AML-193 (cell line): ENCODE measurements around the gene C2orf42.
A peak's percentile ranks its signal among the peaks of the same experiment; 100 is the strongest.
"Not testable (repeated sequence)": the region's sequence is repeated elsewhere in the genome, so short reads cannot be mapped to it uniquely, and the experiment has no call there.

Experiments used
- DNase-seq, 2 experiments: peaks; one replicate each; lab custom pipeline; 2025; lab: John Stamatoyannopoulos, UW

C2orf42 gene

DNA sequence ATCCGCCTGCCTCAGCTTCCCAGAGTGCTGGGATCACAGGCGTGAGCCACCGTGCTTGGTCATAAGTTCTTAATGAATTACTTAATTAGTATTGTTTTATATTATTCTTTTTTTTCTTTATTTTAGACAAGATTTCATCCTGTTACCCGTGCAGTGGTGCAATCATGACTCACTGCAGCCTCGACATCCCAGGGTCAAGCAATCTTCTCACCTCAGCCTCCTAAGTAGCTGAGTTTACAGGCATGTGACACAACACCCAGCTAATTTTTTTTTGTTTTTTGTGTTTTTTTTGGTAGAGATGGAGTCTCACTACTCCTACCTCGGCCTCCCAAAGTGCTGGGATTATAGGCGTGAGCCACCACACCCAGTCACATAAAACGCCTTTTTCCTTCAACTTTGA, 17.3 kb downstream of the C2orf42 start:
- no peak for DNase-seq

- not testable (repeated sequence) for DNase-seq
Observed at GRCh38 chr2:70169654-70170245, 21.1 kb downstream of the C2orf42 start.

DNA sequence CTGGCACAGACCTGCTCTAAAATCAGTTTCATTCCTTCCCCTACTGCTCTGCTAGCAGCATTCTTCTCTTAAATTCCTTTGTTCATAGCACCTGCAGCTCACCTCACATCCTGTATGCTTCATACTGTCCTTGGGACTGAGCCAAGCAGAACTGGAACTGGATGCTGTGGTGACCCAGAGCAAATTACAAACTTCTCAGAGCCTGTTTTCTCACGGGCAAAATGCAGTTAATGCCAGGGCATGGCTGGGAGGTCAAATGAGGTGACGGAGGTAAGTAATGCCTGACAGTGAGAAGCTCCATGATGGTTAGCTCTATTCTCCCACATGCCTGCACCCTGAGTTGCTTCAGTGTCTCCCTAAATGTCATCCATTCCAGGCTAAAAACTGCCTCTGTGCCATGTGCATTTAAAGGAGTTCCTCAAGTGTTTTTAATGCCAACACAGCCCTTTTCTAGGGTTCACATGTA, 29.7 kb downstream of the C2orf42 start:
- no peak for DNase-seq

GRCh38 chr2:70160545-70160944, 30.3 kb downstream of the C2orf42 start:
- DNase-seq: no peak

GRCh38 chr2:70149130-70149686, 41.6 kb downstream of the C2orf42 start:
- DNase-seq: not testable (repeated sequence)

GRCh38 chr2:70148211-70148760, 42.5 kb downstream of the C2orf42 start:
- not testable (repeated sequence) for DNase-seq

DNA sequence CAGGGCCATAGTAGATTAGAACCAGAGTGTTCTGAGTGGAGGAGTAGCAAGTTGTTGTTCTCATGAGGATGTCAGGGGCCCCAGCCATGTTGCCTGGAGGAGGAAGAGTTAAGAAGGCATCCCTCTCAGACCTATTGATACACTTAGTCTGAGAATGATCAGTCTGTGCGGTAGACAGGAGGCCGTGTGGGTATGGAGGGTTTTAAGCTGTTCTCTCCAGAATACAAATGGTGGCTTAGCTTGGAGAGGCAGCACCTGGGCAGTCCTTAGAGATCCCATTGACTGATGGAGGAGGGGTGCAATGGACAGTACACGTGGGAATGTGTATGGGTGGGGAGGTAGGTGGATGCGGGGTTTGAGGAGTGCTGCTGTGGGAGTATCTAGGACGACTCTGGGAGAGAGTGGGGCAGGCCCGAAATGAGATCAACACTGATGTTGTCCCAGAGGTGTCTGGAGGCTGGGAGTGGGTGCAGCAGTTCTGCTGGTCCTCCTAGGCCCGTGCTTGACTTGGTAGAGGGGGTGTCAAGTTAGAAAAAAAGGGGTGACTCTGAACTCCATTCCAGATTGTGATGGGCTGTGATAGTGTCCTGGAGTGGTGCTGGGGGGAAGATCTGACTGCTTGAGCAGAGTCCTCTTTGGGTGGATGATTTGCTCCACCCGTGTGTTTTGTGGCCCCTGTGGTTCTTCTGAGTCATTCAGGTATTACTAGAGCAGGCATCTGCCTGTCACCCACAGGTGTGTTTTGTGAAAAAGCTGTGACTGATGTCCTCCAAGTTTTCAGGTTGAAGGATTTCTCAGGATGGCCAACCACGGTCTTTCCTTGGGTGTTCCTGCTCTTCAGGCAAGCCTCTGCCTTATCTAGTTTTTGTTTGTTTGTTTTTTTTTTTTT, 44.7 kb downstream of the C2orf42 start:
- DNase-seq: no peak

DNA sequence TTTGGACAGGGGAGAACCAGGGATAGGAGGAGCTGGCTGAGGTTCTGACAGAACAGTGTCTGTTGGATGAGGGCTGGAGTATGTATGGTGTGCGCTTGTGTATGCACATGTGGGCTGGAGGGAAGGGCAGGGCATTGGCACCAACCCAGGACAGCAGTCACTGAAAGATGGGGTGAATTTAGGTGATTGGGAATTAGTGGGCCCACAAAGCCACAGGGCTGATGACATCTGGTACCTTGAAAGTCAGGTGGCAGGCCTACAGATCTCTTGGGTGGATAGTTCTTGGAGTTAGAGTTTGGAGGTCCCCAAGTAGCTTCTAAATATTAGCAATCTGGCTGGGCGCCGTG, 45.7 kb downstream of the C2orf42 start:
- no peak for DNase-seq

GRCh38 chr2:70144443-70145143, 46.2 kb downstream of the C2orf42 start:
- DNase-seq: no peak

GRCh38 chr2:70143314-70144150, 47.3 kb downstream of the C2orf42 start:
- DNase-seq: peak; percentile 31 to 46

GRCh38 chr2:70142590-70143313, 48.1 kb downstream of the C2orf42 start:
- peak; percentile 95 to 98 for DNase-seq

DNA sequence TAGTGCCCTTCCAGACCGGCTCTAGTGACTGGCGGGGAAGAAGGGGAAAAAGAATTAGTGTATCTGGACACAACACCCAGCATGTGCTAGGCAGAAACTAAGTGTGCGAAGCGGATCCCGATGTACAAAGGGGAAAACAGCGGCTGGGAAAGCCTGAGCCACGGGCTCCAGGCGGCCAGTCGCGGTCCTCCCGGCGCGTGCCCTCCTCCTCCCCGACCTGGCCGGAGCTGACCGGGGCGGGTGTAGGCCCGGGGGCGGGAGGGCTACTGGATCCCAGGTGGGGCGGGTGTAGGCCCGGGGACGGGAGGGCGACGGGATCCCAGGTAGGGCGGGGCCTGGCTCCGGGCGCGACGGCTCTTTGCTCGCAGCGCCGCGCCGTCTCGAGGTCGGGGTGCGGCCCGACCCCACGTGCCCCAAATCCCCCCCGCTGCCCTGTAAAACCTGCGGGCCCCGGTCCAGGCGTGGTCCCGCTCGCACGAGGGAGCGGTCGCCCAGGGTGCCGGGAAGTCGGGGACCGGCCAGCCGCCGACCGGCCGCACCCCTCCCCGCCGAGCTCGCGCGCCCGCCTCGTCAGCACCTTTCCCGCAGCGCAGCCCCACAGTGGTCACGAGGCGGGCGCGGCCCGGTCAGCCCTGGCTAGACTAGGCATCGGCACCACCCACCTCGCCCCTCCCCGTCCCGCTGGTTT, 48.8 kb downstream of the C2orf42 start:
- peak; percentile 30 to 42 for DNase-seq

DNA sequence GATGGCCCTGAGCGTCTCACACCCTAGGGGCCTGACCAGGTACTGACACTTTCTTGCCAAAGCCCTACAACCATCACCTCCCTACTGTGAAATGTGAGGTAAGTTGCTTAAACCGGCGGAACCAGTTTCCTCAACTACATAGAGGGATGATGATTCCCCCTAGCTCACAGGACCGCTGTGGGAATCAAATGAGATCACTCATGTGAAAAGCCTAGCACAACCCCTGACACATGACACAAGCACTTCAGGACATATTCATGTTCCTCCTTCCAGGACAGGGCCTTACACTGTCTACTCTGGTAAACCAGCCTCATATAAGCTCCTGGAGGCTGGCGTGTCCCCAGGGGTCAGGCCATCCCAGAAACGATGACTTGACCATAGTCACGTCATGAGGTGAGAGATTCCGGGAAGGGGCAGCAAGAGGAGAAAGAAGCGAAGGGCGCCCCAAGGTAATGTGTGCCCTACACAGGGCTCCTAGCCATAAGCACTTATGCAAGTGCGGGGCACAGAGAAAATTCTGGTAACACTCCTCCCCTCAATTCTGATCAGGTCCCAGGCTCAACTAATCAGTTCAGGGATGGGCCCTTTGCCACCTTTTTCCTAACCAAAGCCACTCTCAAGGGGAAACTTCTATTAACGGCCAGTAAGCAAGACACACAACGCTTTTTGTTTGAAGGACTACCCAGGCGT, 49.5 kb downstream of the C2orf42 start:
- peak; percentile 69 to 73 for DNase-seq

DNA sequence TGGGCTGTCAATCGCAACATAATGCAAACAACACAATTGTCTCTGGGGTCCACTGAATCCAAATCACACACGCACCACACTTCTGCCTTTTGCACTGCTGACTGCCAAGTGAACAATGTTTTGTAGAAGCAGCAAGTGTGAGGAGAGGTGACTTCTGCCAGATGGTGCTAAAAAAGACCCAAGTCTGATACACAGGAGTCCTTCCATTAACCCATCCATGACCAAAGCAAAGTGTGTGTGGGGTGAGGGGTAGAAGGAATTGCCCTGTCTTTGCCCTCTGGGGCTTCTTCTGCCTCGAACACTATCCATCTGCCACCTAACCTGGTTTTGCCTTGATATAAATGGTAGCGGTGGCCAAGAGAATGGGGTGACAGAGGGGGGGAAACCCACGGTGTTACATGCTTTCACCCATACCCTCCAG, 50.0 kb downstream of the C2orf42 start:
- no peak for DNase-seq

DNA sequence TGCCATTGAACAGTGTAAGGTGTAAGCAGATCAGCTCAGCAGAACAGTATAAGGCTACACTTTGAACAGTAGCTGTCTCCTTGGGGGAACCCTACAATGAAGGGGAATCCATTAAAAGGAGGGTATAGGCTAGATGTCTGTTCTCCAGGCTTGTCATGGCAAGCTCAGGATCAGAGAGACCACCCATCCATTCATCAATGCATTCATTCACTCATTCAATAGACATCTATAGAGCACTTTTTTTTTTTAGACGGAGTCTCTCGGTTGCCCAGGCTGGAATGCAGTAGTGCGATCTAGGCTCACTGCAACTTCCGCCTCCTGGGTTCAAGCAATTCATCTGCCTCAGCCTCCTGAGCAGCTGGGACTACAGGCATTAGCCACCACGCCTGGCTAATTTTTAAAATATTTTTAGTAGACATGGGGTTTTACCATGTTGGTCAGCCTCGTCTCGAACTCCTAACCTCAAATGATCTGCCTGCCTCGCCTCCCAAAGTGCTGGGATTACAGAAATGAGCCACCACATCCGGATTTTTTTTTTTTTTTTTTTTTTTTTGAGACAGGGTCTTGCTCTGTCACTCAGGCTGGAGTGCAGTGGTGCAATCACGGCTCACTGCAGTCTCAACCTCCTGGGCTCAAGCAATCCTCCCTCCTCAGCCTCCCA, 56.4 kb downstream of the C2orf42 start:
- not testable (repeated sequence) for DNase-seq

DNA sequence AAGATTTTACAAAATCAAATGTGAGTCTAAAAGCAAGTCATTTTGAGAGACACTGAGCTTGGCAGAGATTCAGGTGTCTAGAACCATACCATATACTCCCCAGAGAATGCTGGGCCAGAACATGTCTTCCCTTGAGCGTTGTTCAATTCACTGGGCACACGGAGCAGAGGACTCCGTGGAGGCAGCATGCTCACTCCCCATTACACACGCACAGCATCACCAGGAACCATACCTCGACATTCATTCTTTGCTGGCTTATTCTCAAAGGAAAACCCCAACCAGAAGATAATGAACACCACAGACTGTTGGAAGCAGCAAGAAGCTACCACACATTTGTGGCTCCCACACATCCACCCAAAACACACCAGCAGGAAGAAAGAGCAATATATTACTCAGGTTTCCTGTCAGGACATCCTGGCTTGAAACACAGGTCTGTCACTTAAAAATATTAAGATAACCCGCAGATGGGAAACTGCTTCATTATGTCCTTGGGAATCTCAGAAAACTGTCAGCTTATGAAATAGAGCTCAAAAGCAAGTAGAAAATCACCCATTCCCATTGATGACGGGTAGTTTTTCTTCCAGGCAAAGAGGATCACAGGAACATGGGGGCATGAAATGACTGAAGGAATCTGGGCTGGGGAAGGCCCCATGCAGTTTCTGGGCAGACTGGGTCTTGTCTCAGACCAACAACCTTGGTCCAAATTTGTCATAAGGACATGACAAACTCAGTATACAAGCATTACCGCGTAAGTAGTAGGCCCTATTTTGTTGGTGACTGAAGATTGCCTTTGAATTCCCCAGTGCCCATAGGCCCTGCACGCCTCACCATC, 57.1 kb downstream of the C2orf42 start:
- DNase-seq: peak in 1 of 2 experiments; percentile 9

- no peak for DNase-seq
Observed at GRCh38 chr2:70133127-70133452, 57.7 kb downstream of the C2orf42 start.
